ENCODE data around the gene KIF3B. TPM values are rescaled to one million over a fixed set of nuclear protein-coding genes. Genes with fewer than 3 reads are reported as not detected.

Gene KIF3B
- total RNA-seq, 1 experiment from 2014 or later, result 31.5 TPM

DNA sequence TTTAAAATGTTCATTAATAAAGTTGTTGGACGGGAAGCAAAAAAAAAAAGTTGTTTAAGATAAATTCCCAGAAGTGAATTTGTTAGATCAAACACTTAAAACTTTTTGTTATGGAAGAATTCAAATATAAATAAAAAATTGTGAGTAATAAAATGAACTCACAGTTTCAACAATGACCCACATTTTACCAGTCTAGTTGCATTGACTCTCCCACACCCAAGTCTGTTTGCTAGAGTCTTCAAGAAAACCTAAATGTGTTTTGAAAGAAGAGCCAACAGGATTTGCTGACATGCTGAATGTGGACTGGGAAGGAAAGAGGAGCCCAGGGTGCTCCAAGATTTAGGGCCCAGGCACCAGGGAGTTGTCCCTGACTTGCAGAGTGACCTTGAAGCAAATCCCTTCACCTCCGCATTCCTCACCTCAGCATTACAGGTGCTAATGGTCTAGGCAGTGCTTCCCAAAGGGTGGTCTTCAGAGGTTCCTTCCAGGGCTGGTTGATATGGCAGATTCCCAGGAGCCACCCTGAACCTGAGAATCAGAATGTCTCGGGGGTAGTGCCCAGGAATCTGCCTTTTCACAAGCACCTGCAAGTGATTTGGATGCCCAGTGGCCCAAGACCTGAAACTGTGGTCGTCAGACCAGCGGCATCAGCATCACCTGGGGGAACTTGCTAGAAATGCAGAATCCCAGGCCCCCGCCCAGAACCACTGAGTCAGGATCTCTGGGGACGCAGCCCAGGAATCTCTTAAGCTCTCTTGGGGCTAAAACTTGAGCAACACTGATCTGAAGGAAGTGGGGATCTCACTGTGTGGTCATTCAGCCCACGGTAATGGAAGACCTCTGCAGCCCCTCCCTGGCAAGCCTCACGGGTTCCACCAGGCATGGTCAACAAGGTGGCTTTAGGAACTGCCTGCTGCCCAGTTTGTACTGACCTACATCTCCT is 38.7 kb upstream of the KIF3B start:
- Histone ChIP-seq H2AFZ (ENCODE audit: low read depth, low read length, poor library complexity, severe bottlenecking) (no peak overlapping the region), H3K79me2 (ENCODE audit: insufficient read depth, low read length) (no peaks in the 10 kb centered on the region), H3K4me2 (ENCODE audit: low read length) (no peak overlapping the region), H3K27ac (ENCODE audit: low read depth, low read length) (no peak overlapping the region), H3K27me3 (ENCODE audit: insufficient read depth, low read length) (no peaks in the 10 kb centered on the region), H3K9ac (ENCODE audit: low read length) (no peak overlapping the region), H3K36me3 (ENCODE audit: control insufficient read depth in 1 of 2, insufficient read depth in 2 of 2, low read length in 2 of 2) (peaks cover 4 to 16% of the 10 kb centered on the region in 2 experiments; a peak in 3 of 4 replicates), H3K4me3 (replicated peaks in 1 of 2; ENCODE audit: low read depth in 1 of 2, low read length in 2 of 2) (no peak overlapping the region), H3K4me1 (ENCODE audit: control insufficient read depth in 1 of 2, insufficient read depth in 2 of 2, low read length in 2 of 2) (peaks cover 5 to 6% of the 10 kb centered on the region in 2 experiments; a peak in 2 of 4 replicates), H4K20me1 (ENCODE audit: insufficient read depth) (no peaks in the 10 kb centered on the region), H3K9me2 (ENCODE audit: insufficient read depth) (no peaks in the 10 kb centered on the region), H3K9me3 (ENCODE audit: control insufficient read depth in 1 of 2, insufficient read depth in 1 of 2, low read depth in 1 of 2, low read length in 2 of 2) (no peaks in the 10 kb centered on the region)
- intact Hi-C loops (cut with micrococcal nuclease), result no loop called here
- no peak for DNase-seq (ENCODE audit: low read depth, low spot score)
- ATAC-seq, result no peak
- RAD21 ChIA-PET (ENCODE audit: low non-redundant PET in 1 of 2, low total read pairs in 2 of 2, uncharacterized antibody in 2 of 2, unreplicated experiment in 2 of 2), result no interaction called here
- POLR2A ChIA-PET, result no interaction called here
- BruUV-seq (replicated peaks), result no TSS peak
- CTCF ChIA-PET, result no interaction called here
- TF ChIP-seq, protein P1, sequence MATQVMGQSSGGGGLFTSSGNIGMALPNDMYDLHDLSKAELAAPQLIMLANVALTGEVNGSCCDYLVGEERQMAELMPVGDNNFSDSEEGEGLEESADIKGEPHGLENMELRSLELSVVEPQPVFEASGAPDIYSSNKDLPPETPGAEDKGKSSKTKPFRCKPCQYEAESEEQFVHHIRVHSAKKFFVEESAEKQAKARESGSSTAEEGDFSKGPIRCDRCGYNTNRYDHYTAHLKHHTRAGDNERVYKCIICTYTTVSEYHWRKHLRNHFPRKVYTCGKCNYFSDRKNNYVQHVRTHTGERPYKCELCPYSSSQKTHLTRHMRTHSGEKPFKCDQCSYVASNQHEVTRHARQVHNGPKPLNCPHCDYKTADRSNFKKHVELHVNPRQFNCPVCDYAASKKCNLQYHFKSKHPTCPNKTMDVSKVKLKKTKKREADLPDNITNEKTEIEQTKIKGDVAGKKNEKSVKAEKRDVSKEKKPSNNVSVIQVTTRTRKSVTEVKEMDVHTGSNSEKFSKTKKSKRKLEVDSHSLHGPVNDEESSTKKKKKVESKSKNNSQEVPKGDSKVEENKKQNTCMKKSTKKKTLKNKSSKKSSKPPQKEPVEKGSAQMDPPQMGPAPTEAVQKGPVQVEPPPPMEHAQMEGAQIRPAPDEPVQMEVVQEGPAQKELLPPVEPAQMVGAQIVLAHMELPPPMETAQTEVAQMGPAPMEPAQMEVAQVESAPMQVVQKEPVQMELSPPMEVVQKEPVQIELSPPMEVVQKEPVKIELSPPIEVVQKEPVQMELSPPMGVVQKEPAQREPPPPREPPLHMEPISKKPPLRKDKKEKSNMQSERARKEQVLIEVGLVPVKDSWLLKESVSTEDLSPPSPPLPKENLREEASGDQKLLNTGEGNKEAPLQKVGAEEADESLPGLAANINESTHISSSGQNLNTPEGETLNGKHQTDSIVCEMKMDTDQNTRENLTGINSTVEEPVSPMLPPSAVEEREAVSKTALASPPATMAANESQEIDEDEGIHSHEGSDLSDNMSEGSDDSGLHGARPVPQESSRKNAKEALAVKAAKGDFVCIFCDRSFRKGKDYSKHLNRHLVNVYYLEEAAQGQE (IDR thresholded peaks at IDR 0.05; ENCODE audit: low read depth), result no peak
- TF ChIP-seq EZH2phosphoT487 (IDR thresholded peaks at IDR 0.05; ENCODE audit: borderline replicate concordance), result no peak
- no peak for TF ChIP-seq CEBPB (IDR thresholded peaks at IDR 0.05; ENCODE audit: low read depth)
- no peak for TF ChIP-seq ZNF274 (IDR thresholded peaks at IDR 0.05; ENCODE audit: low read depth, low read length)
- TF ChIP-seq, protein P2, sequence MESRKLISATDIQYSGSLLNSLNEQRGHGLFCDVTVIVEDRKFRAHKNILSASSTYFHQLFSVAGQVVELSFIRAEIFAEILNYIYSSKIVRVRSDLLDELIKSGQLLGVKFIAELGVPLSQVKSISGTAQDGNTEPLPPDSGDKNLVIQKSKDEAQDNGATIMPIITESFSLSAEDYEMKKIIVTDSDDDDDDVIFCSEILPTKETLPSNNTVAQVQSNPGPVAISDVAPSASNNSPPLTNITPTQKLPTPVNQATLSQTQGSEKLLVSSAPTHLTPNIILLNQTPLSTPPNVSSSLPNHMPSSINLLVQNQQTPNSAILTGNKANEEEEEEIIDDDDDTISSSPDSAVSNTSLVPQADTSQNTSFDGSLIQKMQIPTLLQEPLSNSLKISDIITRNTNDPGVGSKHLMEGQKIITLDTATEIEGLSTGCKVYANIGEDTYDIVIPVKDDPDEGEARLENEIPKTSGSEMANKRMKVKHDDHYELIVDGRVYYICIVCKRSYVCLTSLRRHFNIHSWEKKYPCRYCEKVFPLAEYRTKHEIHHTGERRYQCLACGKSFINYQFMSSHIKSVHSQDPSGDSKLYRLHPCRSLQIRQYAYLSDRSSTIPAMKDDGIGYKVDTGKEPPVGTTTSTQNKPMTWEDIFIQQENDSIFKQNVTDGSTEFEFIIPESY (IDR thresholded peaks at IDR 0.05; ENCODE audit: extremely low read depth, insufficient replicate concordance, low read length), result no peak
- no peak for TF ChIP-seq CBX3 (IDR thresholded peaks at IDR 0.05; ENCODE audit: low read depth)
- TF ChIP-seq JUND (IDR thresholded peaks at IDR 0.05), result no peak
- no peak for TF ChIP-seq SIN3A (IDR thresholded peaks at IDR 0.05; ENCODE audit: low read depth)
- TF ChIP-seq ELF1 (IDR thresholded peaks at IDR 0.05; ENCODE audit: borderline replicate concordance, low read depth), result no peak
- TF ChIP-seq, protein P3, sequence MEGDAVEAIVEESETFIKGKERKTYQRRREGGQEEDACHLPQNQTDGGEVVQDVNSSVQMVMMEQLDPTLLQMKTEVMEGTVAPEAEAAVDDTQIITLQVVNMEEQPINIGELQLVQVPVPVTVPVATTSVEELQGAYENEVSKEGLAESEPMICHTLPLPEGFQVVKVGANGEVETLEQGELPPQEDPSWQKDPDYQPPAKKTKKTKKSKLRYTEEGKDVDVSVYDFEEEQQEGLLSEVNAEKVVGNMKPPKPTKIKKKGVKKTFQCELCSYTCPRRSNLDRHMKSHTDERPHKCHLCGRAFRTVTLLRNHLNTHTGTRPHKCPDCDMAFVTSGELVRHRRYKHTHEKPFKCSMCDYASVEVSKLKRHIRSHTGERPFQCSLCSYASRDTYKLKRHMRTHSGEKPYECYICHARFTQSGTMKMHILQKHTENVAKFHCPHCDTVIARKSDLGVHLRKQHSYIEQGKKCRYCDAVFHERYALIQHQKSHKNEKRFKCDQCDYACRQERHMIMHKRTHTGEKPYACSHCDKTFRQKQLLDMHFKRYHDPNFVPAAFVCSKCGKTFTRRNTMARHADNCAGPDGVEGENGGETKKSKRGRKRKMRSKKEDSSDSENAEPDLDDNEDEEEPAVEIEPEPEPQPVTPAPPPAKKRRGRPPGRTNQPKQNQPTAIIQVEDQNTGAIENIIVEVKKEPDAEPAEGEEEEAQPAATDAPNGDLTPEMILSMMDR (IDR thresholded peaks at IDR 0.05 in 2 of 3, conservative IDR thresholded peaks at IDR 0.05 in 1 of 3; ENCODE audit: borderline replicate concordance in 1 of 3, insufficient read depth in 1 of 3, low read depth in 2 of 3, low read length in 2 of 3), result no peak
- no peak for TF ChIP-seq SRF (IDR thresholded peaks at IDR 0.05; ENCODE audit: low read depth)
- TF ChIP-seq POLR2AphosphoS5 (IDR thresholded peaks at IDR 0.05; ENCODE audit: low read depth, low read length), result no peak
- TF ChIP-seq SP1 (IDR thresholded peaks at IDR 0.05; ENCODE audit: low read depth), result no peak
- TF ChIP-seq POLR2A (IDR thresholded peaks at IDR 0.05; ENCODE audit: borderline replicate concordance, extremely low read depth, insufficient read depth, insufficient read length), result no peak
- TF ChIP-seq, protein P4, sequence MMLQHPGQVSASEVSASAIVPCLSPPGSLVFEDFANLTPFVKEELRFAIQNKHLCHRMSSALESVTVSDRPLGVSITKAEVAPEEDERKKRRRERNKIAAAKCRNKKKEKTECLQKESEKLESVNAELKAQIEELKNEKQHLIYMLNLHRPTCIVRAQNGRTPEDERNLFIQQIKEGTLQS (IDR thresholded peaks at IDR 0.05), result no peak
- TF ChIP-seq RAD21 (IDR thresholded peaks at IDR 0.05; ENCODE audit: low read depth), result no peak

Data from HCT116 (cell line).